IMR-90 (cell line): ENCODE data around the gene IL6ST. TPM values are rescaled to one million over a fixed set of nuclear protein-coding genes. Genes with fewer than 3 reads are reported as not detected.
A peak's percentile ranks its signal among the peaks of the same experiment; 100 is the strongest.

ENCODE experiments used
- ATAC-seq: fragments of 200-7000 bp; cut with Tn5 transposase; 2 replicates; pipeline ENCODE4 v1.9.1; 2020; ENCODE audit warnings: low read depth, mild to moderate bottlenecking, moderate library complexity
- BruUV-seq: library from RNA; stranded (reverse); fragments of 400-500 nt; replicated peaks from 2 replicates; lab custom pipeline; 2021; lab: Mats Ljungman, UMichigan
- CTCF ChIA-PET: fragments of 300-600 bp; formaldehyde crosslinking; extraction: SDS; loops from one replicate; lab custom pipeline; 2021; ENCODE audit warnings: antibody characterized with exemption; lab: Yijun Ruan, JAX
- POLR2A ChIA-PET: fragments of 300-600 bp; sonication (Branson Sonifier 250); formaldehyde crosslinking; loops from one replicate; lab custom pipeline; 2022; ENCODE audit warnings: antibody characterized with exemption; ENCODE audit not compliant: unreplicated experiment; lab: Charles Lee
- DNase-seq: peaks from one replicate; pipeline ENCODE4 v3.0.0; 2013
- H2AFZ ChIP-seq: replicated peaks from 2 replicates; pipeline ENCODE3; 2013; ENCODE audit warnings: low read length, mild to moderate bottlenecking; ENCODE audit not compliant: poor library complexity
- H2AK5ac ChIP-seq: 2 replicates; pipeline ENCODE4 v1.6.1; 2013; ENCODE audit warnings: low read depth, low read length, inconsistent platforms
- H2AK9ac ChIP-seq: replicated peaks from 2 replicates; pipeline ENCODE3; 2013; ENCODE audit warnings: mild to moderate bottlenecking, low read depth, low read length, moderate library complexity; ENCODE audit not compliant: poor library complexity
- H2BK120ac ChIP-seq: 2 replicates; pipeline ENCODE4 v1.6.1; 2013; ENCODE audit warnings: low read depth, low read length, inconsistent platforms
- H2BK15ac ChIP-seq: 3 replicates; pipeline ENCODE4 v1.6.1; 2013; ENCODE audit warnings: low read depth, low read length, inconsistent platforms
- H2BK20ac ChIP-seq: 2 replicates; pipeline ENCODE4 v1.6.1; 2013; ENCODE audit warnings: low read depth, mild to moderate bottlenecking, inconsistent platforms, low read length, moderate library complexity
- H2BK5ac ChIP-seq: 2 replicates; pipeline ENCODE4 v1.6.1; 2013; ENCODE audit warnings: mild to moderate bottlenecking, low read depth, low read length, inconsistent platforms; ENCODE audit not compliant: poor library complexity, severe bottlenecking
- H3K14ac ChIP-seq: replicated peaks from 2 replicates; pipeline ENCODE4 v1.6.1; 2013; ENCODE audit warnings: low read depth, low read length, inconsistent platforms
- H3K18ac ChIP-seq: 2 replicates; pipeline ENCODE4 v1.6.1; 2013; ENCODE audit warnings: low read depth, low read length, control low read depth
- H3K23ac ChIP-seq: 2 replicates; pipeline ENCODE4 v1.6.1; 2013; ENCODE audit warnings: low read depth, low read length, inconsistent platforms
- H3K27ac ChIP-seq: 2 replicates; pipeline ENCODE4 v1.5.1; 2013; ENCODE audit warnings: mild to moderate bottlenecking, control low read depth, low read length; ENCODE audit not compliant: insufficient read depth
- H3K27me3 ChIP-seq: 2 replicates; pipeline ENCODE4 v1.6.1; 2013; ENCODE audit warnings: low read length; ENCODE audit not compliant: control insufficient read depth, insufficient read depth
- H3K36me3 ChIP-seq: 2 replicates; pipeline ENCODE4 v1.6.1; 2013; ENCODE audit warnings: low read length, mixed read lengths; ENCODE audit not compliant: control insufficient read depth, insufficient read depth
- H3K4ac ChIP-seq: 2 replicates; pipeline ENCODE4 v1.6.1; 2013; ENCODE audit warnings: low read depth, low read length, inconsistent platforms
- H3K4me1 ChIP-seq: 2 replicates; pipeline ENCODE4 v1.6.1; 2013; ENCODE audit warnings: low read length, mixed read lengths; ENCODE audit not compliant: control insufficient read depth, insufficient read depth
- H3K4me2 ChIP-seq: 2 replicates; pipeline ENCODE4 v1.6.1; 2013; ENCODE audit warnings: low read depth, mild to moderate bottlenecking, control low read depth, low read length, moderate library complexity
- H3K4me3 ChIP-seq: 2 replicates; pipeline ENCODE4 v1.5.1; 2013; ENCODE audit warnings: low read depth, mild to moderate bottlenecking, control low read depth, low read length, moderate library complexity; ENCODE audit not compliant: insufficient read depth
- H3K56ac ChIP-seq: 2 replicates; pipeline ENCODE4 v1.6.1; 2013; ENCODE audit warnings: low read length, inconsistent platforms; ENCODE audit not compliant: insufficient read depth; ENCODE audit errors: extremely low read depth
- H3K79me1 ChIP-seq, 2 experiments: 2 replicates each; pipeline ENCODE4 v1.6.1; 2013; ENCODE audit warnings: low read length in 2 of 2, inconsistent platforms in 1 of 2, low read depth in 1 of 2
- H3K9ac ChIP-seq: 2 replicates; pipeline ENCODE4 v1.6.1; 2013; ENCODE audit warnings: low read depth, low read length, control low read depth
- H3K9me1 ChIP-seq: 2 replicates; pipeline ENCODE4 v1.6.1; 2013; ENCODE audit warnings: low read length, inconsistent platforms; ENCODE audit not compliant: insufficient read depth
- H3K9me3 ChIP-seq: 2 replicates; pipeline ENCODE4 v1.6.1; 2013; ENCODE audit warnings: low read length; ENCODE audit not compliant: control insufficient read depth, insufficient read depth
- H4K20me1 ChIP-seq: 2 replicates; pipeline ENCODE4 v1.6.1; 2013; ENCODE audit warnings: low read length, inconsistent platforms; ENCODE audit not compliant: insufficient read depth
- H4K5ac ChIP-seq: 2 replicates; pipeline ENCODE4 v1.6.1; 2013; ENCODE audit warnings: mild to moderate bottlenecking, low read depth, low read length, control low read depth
- H4K8ac ChIP-seq, 2 experiments: 2 replicates each; pipeline ENCODE4 v1.6.1; 2013; ENCODE audit warnings: low read depth in 2 of 2, low read length in 2 of 2, control low read depth in 1 of 2, inconsistent platforms in 1 of 2
- H4K91ac ChIP-seq: 2 replicates; pipeline ENCODE4 v1.6.1; 2013; ENCODE audit warnings: low read depth, low read length, inconsistent platforms; ENCODE audit not compliant: insufficient read depth
- CEBPB ChIP-seq: IDR thresholded peaks from 2 replicates; pipeline ENCODE4 v1.6.1; 2012; ENCODE audit warnings: low read depth, low read length, improper control_type of control experiment
- CHD1 ChIP-seq: IDR thresholded peaks from 2 replicates; pipeline ENCODE4 v1.6.1; 2012; ENCODE audit warnings: low read depth, low read length, improper control_type of control experiment
- FOS ChIP-seq: fragments of 150-350 bp; IDR thresholded peaks from 2 replicates; pipeline ENCODE4 v1.6.1; 2016; ENCODE audit warnings: low read depth, low read length
- MAZ ChIP-seq: IDR thresholded peaks from 2 replicates; pipeline ENCODE4 v1.6.1; 2012; ENCODE audit warnings: low read depth, mild to moderate bottlenecking, low read length, improper control_type of control experiment, moderate library complexity, borderline replicate concordance
- NFE2L2 ChIP-seq: fragments of 150-350 bp; IDR thresholded peaks from 2 replicates; pipeline ENCODE4 v1.6.1; 2016; ENCODE audit warnings: low read depth, mild to moderate bottlenecking, low read length
- POLR2A ChIP-seq: IDR thresholded peaks from 2 replicates; pipeline ENCODE4 v1.6.1; 2012; ENCODE audit warnings: mild to moderate bottlenecking, low read depth, low read length
- RAD21 ChIP-seq: IDR thresholded peaks from 2 replicates; pipeline ENCODE4 v1.6.1; 2012; ENCODE audit warnings: low read length, improper control_type of control experiment
- SMC3 ChIP-seq: fragments of 150-350 bp; IDR thresholded peaks from 2 replicates; pipeline ENCODE4 v1.6.1; 2016; ENCODE audit warnings: low read depth, mild to moderate bottlenecking, antibody characterized with exemption, low read length, moderate library complexity
- whole genome bisulfite sequencing, 2 experiments: methylation state at CpG; one replicate each; pipeline versions ENCODE4 v1.1.5 to v1.1.7; 2013; ENCODE audit warnings: missing lambda C conversion rate in 2 of 2; ENCODE audit not compliant: insufficient read length in 1 of 2; ENCODE audit errors: extremely low coverage in 2 of 2; 5-methylcytosine and 5-hydroxymethylcytosine counted together
- dilution Hi-C: fragments of 300-500 bp; cut with HindIII; formaldehyde crosslinking; loops from one replicate; pipeline ENCODE4 v1.14.3; 2018; ENCODE audit warnings: low sequenced_read_pairs; ENCODE audit not compliant: unreplicated experiment
- in situ Hi-C: fragments of 300-500 bp; cut with MboI; formaldehyde crosslinking; loops from 3 replicates; pipeline ENCODE4 v1.14.3; 2019; ENCODE audit warnings: low sequenced_read_pairs, inconsistent platforms, mixed read lengths
- intact Hi-C: fragments of 100-400 bp; cut with micrococcal nuclease; formaldehyde crosslinking; loops from 2 replicates; pipeline ENCODE4 v1.10.0; 2022
- polyA plus RNA-seq, 3 experiments: library from polyadenylated mRNA; depleted of rRNA; stranded (reverse); fragments of >200 nt; gene quantifications; 2 replicates each; pipeline ENCODE4 v1.2.3, GENCODE V29; 2012; ENCODE audit warnings: low replicate concordance in 1 of 3
- total RNA-seq: library from RNA; depleted of rRNA; stranded (reverse); fragments of >200 nt; gene quantifications from 2 replicates; pipeline ENCODE4 v1.2.3, GENCODE V29; 2012
- TF ChIP-seq, protein P1 (sequence below): conservative IDR thresholded peaks from 2 replicates; pipeline ENCODE4 v1.5.1; 2012; ENCODE audit warnings: mild to moderate bottlenecking, low read depth, low read length, improper control_type of control experiment

Gene IL6ST
- total and polyA plus RNA-seq, 2 of the 4 experiments (the other 2 are of a cell fraction) = 90.6 to 506 TPM

DNA sequence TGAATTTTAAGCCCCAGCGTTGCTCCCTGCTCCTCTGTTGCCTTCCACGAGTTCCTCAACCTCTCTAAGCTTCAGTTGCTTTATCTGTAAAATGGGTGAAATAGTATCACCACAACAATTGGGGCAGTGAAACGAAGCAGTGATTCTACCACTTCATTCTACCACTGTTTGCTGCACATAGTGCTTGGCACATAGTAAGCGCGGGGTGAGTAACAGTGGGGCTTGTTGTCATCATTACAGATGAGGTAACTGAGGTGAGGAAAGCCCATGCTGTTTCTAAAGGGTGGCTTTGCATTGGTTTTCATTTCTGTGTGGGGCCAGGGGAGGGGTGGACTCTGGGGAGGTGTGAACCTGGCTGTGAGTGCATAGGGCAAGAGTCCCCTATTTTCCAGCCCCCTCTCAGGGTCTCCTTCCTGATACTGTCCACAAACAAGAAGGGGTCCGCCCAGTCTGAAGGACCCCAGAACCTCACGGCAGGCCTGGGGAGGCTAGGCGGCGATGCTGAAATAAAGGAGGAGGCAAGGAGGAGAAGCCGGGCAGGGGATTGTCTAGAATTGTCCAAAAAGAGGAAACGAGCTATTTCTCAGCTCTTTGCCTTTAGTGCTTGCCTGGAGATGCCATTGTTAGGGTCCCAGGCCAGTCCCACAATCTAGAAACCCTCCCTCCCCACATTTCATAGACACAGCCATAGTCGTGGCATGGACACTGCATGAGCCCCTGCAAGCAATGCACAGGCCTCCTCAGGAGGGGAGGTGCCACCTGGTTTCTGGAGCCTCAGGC is 65.6 kb downstream of the IL6ST start:
- H2BK5ac ChIP-seq = no peak overlapping the region
- no peak overlapping the region for H3K4ac ChIP-seq
- 0 out of 2 replicates have a peak overlapping the region, but pooled peaks have one; percentile 14 for H2AK5ac ChIP-seq
- no peaks in the 10 kb centered on the region; the same call in 1 of the 2 replicates for H3K9me1 ChIP-seq
- no peaks in the 10 kb centered on the region for H3K4me1 ChIP-seq
- H3K56ac ChIP-seq = no peak overlapping the region
- in situ Hi-C loops = no loop called here
- no peak for ATAC-seq
- no peak overlapping the region for H2BK120ac ChIP-seq
- no peak overlapping the region for H3K27ac ChIP-seq
- H4K8ac ChIP-seq = no peak overlapping the region
- H3K79me1 ChIP-seq = no peaks in the 10 kb centered on the region
- H4K5ac ChIP-seq = no peak overlapping the region
- DNase-seq = no peak
- dilution Hi-C loops = no loop called here
- H2AFZ ChIP-seq = no peak overlapping the region
- no peaks in the 10 kb centered on the region for H3K9me3 ChIP-seq
- H3K14ac ChIP-seq = no peak overlapping the region
- CTCF ChIA-PET = no interaction called here
- H2BK15ac ChIP-seq = no peak overlapping the region
- H3K4me3 ChIP-seq = no peak overlapping the region
- no peak overlapping the region for H3K9ac ChIP-seq
- TF ChIP-seq NFE2L2 = no peak
- TF ChIP-seq, protein P1, sequence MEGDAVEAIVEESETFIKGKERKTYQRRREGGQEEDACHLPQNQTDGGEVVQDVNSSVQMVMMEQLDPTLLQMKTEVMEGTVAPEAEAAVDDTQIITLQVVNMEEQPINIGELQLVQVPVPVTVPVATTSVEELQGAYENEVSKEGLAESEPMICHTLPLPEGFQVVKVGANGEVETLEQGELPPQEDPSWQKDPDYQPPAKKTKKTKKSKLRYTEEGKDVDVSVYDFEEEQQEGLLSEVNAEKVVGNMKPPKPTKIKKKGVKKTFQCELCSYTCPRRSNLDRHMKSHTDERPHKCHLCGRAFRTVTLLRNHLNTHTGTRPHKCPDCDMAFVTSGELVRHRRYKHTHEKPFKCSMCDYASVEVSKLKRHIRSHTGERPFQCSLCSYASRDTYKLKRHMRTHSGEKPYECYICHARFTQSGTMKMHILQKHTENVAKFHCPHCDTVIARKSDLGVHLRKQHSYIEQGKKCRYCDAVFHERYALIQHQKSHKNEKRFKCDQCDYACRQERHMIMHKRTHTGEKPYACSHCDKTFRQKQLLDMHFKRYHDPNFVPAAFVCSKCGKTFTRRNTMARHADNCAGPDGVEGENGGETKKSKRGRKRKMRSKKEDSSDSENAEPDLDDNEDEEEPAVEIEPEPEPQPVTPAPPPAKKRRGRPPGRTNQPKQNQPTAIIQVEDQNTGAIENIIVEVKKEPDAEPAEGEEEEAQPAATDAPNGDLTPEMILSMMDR = no peak
- no peak for TF ChIP-seq POLR2A
- no peak for TF ChIP-seq SMC3
- TF ChIP-seq RAD21 = no peak
- no peak for TF ChIP-seq MAZ
- TF ChIP-seq CEBPB = no peak
- no peak for TF ChIP-seq CHD1
- no peak for TF ChIP-seq FOS
- H3K23ac ChIP-seq = no peak overlapping the region
- no TSS peak for BruUV-seq
- H3K18ac ChIP-seq = no peak overlapping the region
- H3K36me3 ChIP-seq = peaks cover 2% of the 10 kb centered on the region; the same call in 1 of the 2 replicates
- intact Hi-C loops = no loop called here
- no peaks in the 10 kb centered on the region for H4K20me1 ChIP-seq
- no peak overlapping the region for H2BK20ac ChIP-seq
- 80% methylated on average over 2 of the region's 12 CpGs; no CpG with 5 or more reads in 1 of the 2 experiments for WGBS, 2 experiments
- POLR2A ChIA-PET = no interaction called here
- no peaks in the 10 kb centered on the region for H3K27me3 ChIP-seq
- no peak overlapping the region for H2AK9ac ChIP-seq
- H4K91ac ChIP-seq = no peak overlapping the region
- H3K4me2 ChIP-seq = no peak overlapping the region
